ENCODE data around the gene RAB38. TPM values are rescaled to one million over a fixed set of nuclear protein-coding genes. Genes with fewer than 3 reads are reported as not detected.

Gene RAB38
- total RNA-seq, 1 experiment from 2014 or later = 7.3 TPM

DNA sequence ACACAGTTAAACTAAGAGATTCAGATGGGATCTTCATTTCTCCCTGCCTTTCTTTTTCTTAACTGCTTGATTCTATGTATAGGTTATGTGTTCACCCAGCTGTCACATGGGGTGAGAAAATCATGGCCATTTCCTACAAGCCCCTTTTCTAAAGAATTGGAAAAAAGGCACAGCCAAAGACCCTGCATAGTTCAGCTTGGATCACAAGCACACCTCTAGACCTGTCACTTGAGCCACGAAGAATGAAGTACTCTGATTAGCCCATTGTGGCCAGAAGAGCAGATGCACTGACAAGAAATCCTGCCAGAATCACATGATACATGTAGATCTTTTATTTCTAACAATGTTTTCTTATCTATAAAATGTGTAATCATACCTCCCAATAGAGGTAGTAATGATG, 69.7 kb downstream of the RAB38 start:
- no TSS peak for BruUV-seq (replicated peaks)

DNA sequence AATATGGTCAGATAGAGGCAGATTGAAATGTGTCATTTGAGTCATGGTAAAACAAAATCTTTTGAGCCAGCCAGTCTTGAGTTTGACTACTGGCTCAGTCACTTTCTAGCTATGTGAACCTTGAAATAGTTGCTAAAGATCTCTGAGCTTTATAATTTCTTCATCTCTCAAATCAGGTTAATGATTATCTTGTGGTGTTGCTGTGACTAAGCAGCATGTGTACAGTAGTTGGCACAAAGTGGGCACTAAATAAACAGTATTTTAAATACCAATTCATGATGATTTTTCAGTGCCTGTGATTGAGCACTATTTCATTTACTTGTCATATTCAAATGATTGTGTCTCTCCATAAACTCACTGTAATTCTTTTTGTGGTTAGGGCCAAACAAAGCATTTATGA, 70.8 kb downstream of the RAB38 start:
- peak; percentile 7 for DNase-seq
- Mint-ChIP-seq H3K36me3 (ENCODE audit: insufficient read depth, unreplicated experiment) (no peaks in the 10 kb centered on the region), H3K4me3 (ENCODE audit: low read depth, unreplicated experiment) (peak overlapping the region; percentile 51), H3K9me3 (ENCODE audit: low read depth, unreplicated experiment) (peaks cover 2% of the 10 kb centered on the region), H3K27ac (ENCODE audit: unreplicated experiment) (peak overlapping the region; percentile 89), H3K27me3 (ENCODE audit: unreplicated experiment) (no peaks in the 10 kb centered on the region), H3K4me1 (ENCODE audit: low read depth, unreplicated experiment) (peaks cover 41% of the 10 kb centered on the region)
- BruUV-seq (replicated peaks) = no TSS peak
- TF ChIP-seq, protein P1, sequence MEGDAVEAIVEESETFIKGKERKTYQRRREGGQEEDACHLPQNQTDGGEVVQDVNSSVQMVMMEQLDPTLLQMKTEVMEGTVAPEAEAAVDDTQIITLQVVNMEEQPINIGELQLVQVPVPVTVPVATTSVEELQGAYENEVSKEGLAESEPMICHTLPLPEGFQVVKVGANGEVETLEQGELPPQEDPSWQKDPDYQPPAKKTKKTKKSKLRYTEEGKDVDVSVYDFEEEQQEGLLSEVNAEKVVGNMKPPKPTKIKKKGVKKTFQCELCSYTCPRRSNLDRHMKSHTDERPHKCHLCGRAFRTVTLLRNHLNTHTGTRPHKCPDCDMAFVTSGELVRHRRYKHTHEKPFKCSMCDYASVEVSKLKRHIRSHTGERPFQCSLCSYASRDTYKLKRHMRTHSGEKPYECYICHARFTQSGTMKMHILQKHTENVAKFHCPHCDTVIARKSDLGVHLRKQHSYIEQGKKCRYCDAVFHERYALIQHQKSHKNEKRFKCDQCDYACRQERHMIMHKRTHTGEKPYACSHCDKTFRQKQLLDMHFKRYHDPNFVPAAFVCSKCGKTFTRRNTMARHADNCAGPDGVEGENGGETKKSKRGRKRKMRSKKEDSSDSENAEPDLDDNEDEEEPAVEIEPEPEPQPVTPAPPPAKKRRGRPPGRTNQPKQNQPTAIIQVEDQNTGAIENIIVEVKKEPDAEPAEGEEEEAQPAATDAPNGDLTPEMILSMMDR (IDR thresholded peaks at IDR 0.05; ENCODE audit: unreplicated experiment) = no peak
- CTCF ChIA-PET = interaction anchor here (0.8 to 2.2 kb wide), 6 partner anchors 8 to 440 kb away, joined by 3 to 15 read pairs (median 6); no protein-coding TSS in a partner anchor
- intact Hi-C loops (cut with micrococcal nuclease; ENCODE audit: unreplicated experiment) = loop anchor here (1.0 to 5.0 kb wide), 3 partner anchors 71 to 434 kb away; partner anchors contain the start of gene RAB38

More for the DNA sequence above, 69.7 kb downstream of the RAB38 start:
- H3K4me1 Mint-ChIP-seq (ENCODE audit: low read depth, unreplicated experiment) = peaks cover 41% of the 10 kb centered on the region
- no peaks in the 10 kb centered on the region for H3K36me3 Mint-ChIP-seq (ENCODE audit: insufficient read depth, unreplicated experiment)
- H3K27ac Mint-ChIP-seq (ENCODE audit: unreplicated experiment) = peak overlapping the region; percentile 89
- H3K9me3 Mint-ChIP-seq (ENCODE audit: low read depth, unreplicated experiment) = peaks cover 2% of the 10 kb centered on the region
- no peak overlapping the region for H3K4me3 Mint-ChIP-seq (ENCODE audit: low read depth, unreplicated experiment)
- intact Hi-C loops (cut with micrococcal nuclease; ENCODE audit: unreplicated experiment) = loop anchor here (2.0 kb wide), 1 partner anchor 433 kb away; no protein-coding TSS in a partner anchor
- CTCF ChIA-PET = interaction anchor here (2.2 kb wide), 1 partner anchor 438 kb away, joined by 10 read pairs; no protein-coding TSS in a partner anchor
- DNase-seq = no peak
- H3K27me3 Mint-ChIP-seq (ENCODE audit: unreplicated experiment) = no peaks in the 10 kb centered on the region
- TF ChIP-seq, protein P1 (IDR thresholded peaks at IDR 0.05; ENCODE audit: unreplicated experiment) = no peak

DNA sequence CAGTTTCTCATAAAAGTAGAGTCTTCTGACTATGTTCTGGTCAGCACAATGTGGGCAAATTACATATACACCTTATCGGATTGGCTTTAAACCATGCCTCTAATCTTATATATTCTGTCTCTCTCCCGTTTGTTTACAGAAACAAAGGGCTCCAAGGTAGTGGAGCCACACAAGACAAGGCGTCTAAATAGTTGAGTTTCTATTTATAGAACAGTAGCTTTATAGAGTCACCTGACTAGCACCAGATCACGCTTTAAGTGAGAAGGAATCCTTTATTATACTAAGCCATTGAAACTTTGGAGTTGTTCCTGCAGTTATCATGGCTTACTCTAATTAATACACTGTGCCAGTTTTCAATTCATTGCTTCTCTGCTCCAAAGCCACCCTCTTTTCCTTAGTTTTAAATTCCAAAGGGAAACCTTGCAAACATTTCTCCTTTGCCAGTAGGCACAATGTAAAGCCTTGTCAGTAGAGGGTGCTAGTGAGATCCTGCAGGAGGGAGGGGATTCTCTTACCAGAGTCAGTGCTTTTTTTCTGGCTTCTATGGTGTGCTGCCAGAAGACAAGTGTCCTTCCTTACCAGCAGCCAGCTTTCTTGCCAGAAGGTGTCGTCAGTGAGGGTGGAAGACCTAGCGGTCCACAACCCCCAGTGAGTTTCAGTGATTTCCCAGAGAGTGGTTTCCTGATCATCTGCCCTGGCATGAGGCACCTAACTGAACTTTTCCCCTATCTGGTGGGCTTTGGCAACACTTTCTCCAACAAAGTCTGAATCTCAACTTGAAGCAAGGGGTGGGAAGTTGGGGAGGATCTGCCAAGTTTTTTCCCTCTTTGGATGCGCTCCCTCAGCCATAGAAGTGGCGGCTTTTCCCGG, 71.7 kb downstream of the RAB38 start:
- Mint-ChIP-seq H3K27ac (ENCODE audit: unreplicated experiment) (peak overlapping the region; percentile 89), H3K27me3 (ENCODE audit: unreplicated experiment) (no peaks in the 10 kb centered on the region), H3K4me1 (ENCODE audit: low read depth, unreplicated experiment) (peaks cover 41% of the 10 kb centered on the region), H3K4me3 (ENCODE audit: low read depth, unreplicated experiment) (peak overlapping the region; percentile 51), H3K36me3 (ENCODE audit: insufficient read depth, unreplicated experiment) (no peaks in the 10 kb centered on the region), H3K9me3 (ENCODE audit: low read depth, unreplicated experiment) (peaks cover 2% of the 10 kb centered on the region)
- TF ChIP-seq, protein P1 (IDR thresholded peaks at IDR 0.05; ENCODE audit: unreplicated experiment) = peak; percentile 70
- CTCF ChIA-PET = interaction anchor here (0.8 to 2.2 kb wide), 7 partner anchors 9 to 440 kb away, joined by 3 to 15 read pairs (median 4); no protein-coding TSS in a partner anchor
- intact Hi-C loops (cut with micrococcal nuclease; ENCODE audit: unreplicated experiment) = loop anchor here (1.0 to 5.0 kb wide), 5 partner anchors 72 to 441 kb away; partner anchors contain the start of gene RAB38
- peak; percentile 70 for DNase-seq
- no TSS peak for BruUV-seq (replicated peaks)

DNA sequence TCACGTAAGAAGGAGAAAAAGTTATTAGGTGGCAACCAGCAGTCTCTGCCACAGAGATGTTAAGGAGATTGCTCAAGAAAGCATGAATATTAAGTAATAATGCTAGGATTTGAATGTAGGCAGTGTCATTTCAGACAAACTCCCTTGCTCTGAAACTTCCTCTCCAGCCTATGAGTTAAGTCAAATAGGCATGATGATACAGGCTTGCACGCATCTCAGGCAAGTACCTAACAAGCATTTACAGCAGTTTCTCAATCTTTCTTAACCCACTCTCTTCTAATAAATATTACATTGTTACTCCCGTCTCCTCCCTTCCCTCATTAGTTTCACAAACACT, 72.7 kb downstream of the RAB38 start:
- TF ChIP-seq, protein P1 (IDR thresholded peaks at IDR 0.05; ENCODE audit: unreplicated experiment) = no peak
- no peak overlapping the region for H3K4me3 Mint-ChIP-seq (ENCODE audit: low read depth, unreplicated experiment)
- no peaks in the 10 kb centered on the region for H3K27me3 Mint-ChIP-seq (ENCODE audit: unreplicated experiment)
- intact Hi-C loops (cut with micrococcal nuclease; ENCODE audit: unreplicated experiment) = loop anchor here (2.0 to 5.0 kb wide), 3 partner anchors 180 to 442 kb away; no protein-coding TSS in a partner anchor
- no TSS peak for BruUV-seq (replicated peaks)
- DNase-seq = no peak
- H3K4me1 Mint-ChIP-seq (ENCODE audit: low read depth, unreplicated experiment) = peaks cover 41% of the 10 kb centered on the region
- H3K36me3 Mint-ChIP-seq (ENCODE audit: insufficient read depth, unreplicated experiment) = no peaks in the 10 kb centered on the region
- CTCF ChIA-PET = interaction anchor here (1.2 kb wide), 1 partner anchor 86 kb away, joined by 3 read pairs; no protein-coding TSS in a partner anchor
- H3K27ac Mint-ChIP-seq (ENCODE audit: unreplicated experiment) = no peak overlapping the region
- H3K9me3 Mint-ChIP-seq (ENCODE audit: low read depth, unreplicated experiment) = no peaks in the 10 kb centered on the region

Data from Calu3 (cell line).